ENCODE results near the gene REG3A. TPM values are rescaled to one million over a fixed set of nuclear protein-coding genes. Genes with fewer than 3 reads are reported as not detected.

REG3A gene
- total and polyA plus RNA-seq, 2 of the 8 experiments (the other 6 are each of a cell fraction or from before 2014, with no cell fraction given) = not detected

DNA sequence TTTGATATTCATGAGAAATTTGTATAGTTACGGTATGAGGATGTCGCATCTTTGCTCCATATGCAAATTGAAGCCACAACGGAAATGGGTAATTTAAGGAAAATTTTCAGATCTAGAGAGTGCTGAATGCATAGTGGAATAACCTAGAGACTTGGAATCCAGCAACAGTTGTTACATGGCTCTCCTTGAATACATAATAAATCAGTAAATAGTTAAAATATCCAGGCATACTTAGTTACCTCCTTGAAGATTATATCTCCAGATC is 33.9 kb downstream of the REG3A start:
- Histone ChIP-seq H2BK120ac (replicated peaks; ENCODE audit: low read depth, low read length) (no peak overlapping the region), H4K91ac (replicated peaks; ENCODE audit: insufficient read length, low read length) (no peak overlapping the region), H3K9me3 (ENCODE audit: insufficient read depth in 2 of 2, low read depth in 1 of 2, low read length in 1 of 2) (no peaks in the 10 kb centered on the region), H3K27ac (ENCODE audit: low read depth, low read length) (no peak overlapping the region), H3K4me1 (replicated peaks in 1 of 4; ENCODE audit: control insufficient read depth in 3 of 4, insufficient read depth in 4 of 4, low read length in 3 of 4) (no peaks in the 10 kb centered on the region), H3K4me2 (ENCODE audit: insufficient read depth in 1 of 2, low read depth in 2 of 2, low read length in 2 of 2) (no peak overlapping the region), H3K9ac (replicated peaks in 1 of 4; ENCODE audit: extremely low read depth in 1 of 4, low read depth in 3 of 4, low read length in 3 of 4) (no peak overlapping the region), H3K4ac (replicated peaks; ENCODE audit: insufficient read length, low read depth, low read length) (no peak overlapping the region), H4K8ac (ENCODE audit: extremely low read depth, insufficient read depth, low read length) (no peak overlapping the region), H3K27me3 (replicated peaks in 1 of 4; ENCODE audit: control insufficient read depth in 3 of 4, extremely low read depth in 1 of 4, insufficient read depth in 3 of 4, low read length in 3 of 4) (no peaks in the 10 kb centered on the region), H2AFZ (ENCODE audit: low read length) (no peak overlapping the region), H3K23me2 (ENCODE audit: low read depth, low read length) (no peaks in the 10 kb centered on the region), H3K18ac (ENCODE audit: extremely low read depth, low read length) (no peak overlapping the region), H4K5ac (ENCODE audit: insufficient read length, low read depth, low read length) (no peak overlapping the region), H3K36me3 (ENCODE audit: control insufficient read depth in 2 of 4, insufficient read depth in 4 of 4, low read length in 3 of 4) (no peaks in the 10 kb centered on the region), H2BK5ac (ENCODE audit: low read depth, low read length) (no peak overlapping the region), H3K23ac (ENCODE audit: insufficient read length) (no peak overlapping the region), H2BK15ac (ENCODE audit: low read length) (no peak overlapping the region), H3K4me3 (ENCODE audit: extremely low read depth in 1 of 4, insufficient read depth in 2 of 4, low read depth in 3 of 4, low read length in 4 of 4) (no peak overlapping the region), H3K79me2 (ENCODE audit: control insufficient read depth in 1 of 2, insufficient read depth in 2 of 2, low read length in 2 of 2) (no peaks in the 10 kb centered on the region), H2BK20ac (ENCODE audit: low read length) (no peak overlapping the region), H3K14ac (ENCODE audit: insufficient read length) (no peak overlapping the region), H4K20me1 (replicated peaks in 1 of 2; ENCODE audit: control insufficient read depth in 1 of 2, insufficient read depth in 2 of 2, low read length in 2 of 2) (no peaks in the 10 kb centered on the region), H3K79me1 (ENCODE audit: low read depth, low read length) (no peaks in the 10 kb centered on the region), H2BK12ac (ENCODE audit: low read depth, low read length) (no peak overlapping the region), H2AK5ac (ENCODE audit: low read depth, low read length) (no peak overlapping the region), H3K56ac (replicated peaks; ENCODE audit: insufficient read length, low read depth, low read length) (no peak overlapping the region)
- ChIA-PET POLR2A (ENCODE audit: partially characterized antibody) (no interaction called here), CTCF (ENCODE audit: partially characterized antibody) (no interaction called here)
- 94% methylated on average over 3 of the region's 3 CpGs; no CpG with 5 or more reads in 1 of the 2 experiments for WGBS, 2 experiments (ENCODE audit: extremely low coverage in 1 of 2, insufficient coverage in 1 of 2, insufficient read length in 1 of 2, insufficient replicate concordance in 2 of 2, low coverage in 1 of 2, low lambda C conversion rate in 2 of 2, missing lambda C conversion rate in 1 of 2)
- DNase-seq (ENCODE audit: low read depth in 1 of 2, low spot score in 2 of 2) (no peak), FAIRE-seq (no peak)
- TF ChIP-seq SIX5 (IDR thresholded peaks at IDR 0.05; ENCODE audit: low read depth, low read length) (no peak), BCL11A (IDR thresholded peaks at IDR 0.05; ENCODE audit: low read depth in 2 of 2, low read length in 2 of 2) (no peak), NRF1 (IDR thresholded peaks at IDR 0.05; ENCODE audit: low read depth, low read length) (no peak), TCF12 (IDR thresholded peaks at IDR 0.05; ENCODE audit: low read depth, low read length) (no peak), NANOG (IDR thresholded peaks at IDR 0.05; ENCODE audit: insufficient read depth, low read depth, low read length, poor library complexity, severe bottlenecking) (no peak), KDM5A (IDR thresholded peaks at IDR 0.05; ENCODE audit: low read length) (no peak)

All from H1 (cell line).